ENCODE data around the gene LMTK3.
A peak's percentile ranks its signal among the peaks of the same experiment; 100 is the strongest.

Gene LMTK3

DNA sequence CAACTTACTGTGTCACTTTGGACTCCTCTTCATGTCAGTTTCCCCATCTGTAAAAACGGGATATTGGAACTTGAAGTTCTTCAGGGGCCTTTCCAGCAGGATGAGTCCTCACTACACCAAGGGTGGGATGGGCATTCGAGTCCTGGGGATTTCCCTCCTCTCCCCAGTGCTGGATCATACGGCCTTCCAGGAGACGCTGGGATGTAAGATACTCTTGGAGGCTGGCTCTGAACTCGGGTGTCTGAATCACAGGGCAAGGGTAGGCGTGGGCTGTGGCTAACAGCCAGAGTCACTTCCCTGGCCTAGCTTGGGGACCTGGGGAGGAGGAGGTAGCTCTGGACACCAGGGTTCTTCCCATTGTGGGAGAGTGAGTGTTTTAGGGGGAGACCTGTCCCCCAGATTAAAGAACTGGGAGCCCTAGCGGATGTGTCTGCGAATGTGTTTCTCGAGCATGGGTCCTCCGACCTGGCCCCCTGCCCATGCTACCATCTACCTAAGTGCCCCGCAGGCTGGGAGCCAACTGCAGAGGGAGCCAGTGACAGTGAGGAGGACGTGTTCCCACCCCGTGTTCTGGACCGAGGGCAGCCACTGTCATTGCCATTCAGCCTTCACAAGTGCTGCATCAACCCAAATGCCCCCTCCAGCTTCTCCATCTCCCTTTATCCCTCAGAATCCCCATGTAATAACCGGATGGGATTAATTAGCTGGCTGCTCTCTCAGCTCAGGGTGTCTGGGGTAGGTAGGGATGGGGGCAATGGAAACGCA, 44.9 kb downstream of the LMTK3 start:
- no peak for FAIRE-seq
- DNase-seq (ENCODE audit: insufficient read length, low spot score) = no peak
- TF ChIP-seq SPI1 (IDR thresholded peaks at IDR 0.05; ENCODE audit: low read depth, low read length) (no peak), POU2F2 (IDR thresholded peaks at IDR 0.05; ENCODE audit: low read depth, low read length) (no peak), POLR2AphosphoS5 (IDR thresholded peaks at IDR 0.05; ENCODE audit: low read depth, low read length) (no peak), POLR2A (IDR thresholded peaks at IDR 0.05; ENCODE audit: low read depth, low read length) (no peak), PAX5 (IDR thresholded peaks at IDR 0.05; ENCODE audit: insufficient read depth, low read length, severe bottlenecking) (no peak), TAF1 (IDR thresholded peaks at IDR 0.05; ENCODE audit: low read depth, low read length) (no peak)

DNA sequence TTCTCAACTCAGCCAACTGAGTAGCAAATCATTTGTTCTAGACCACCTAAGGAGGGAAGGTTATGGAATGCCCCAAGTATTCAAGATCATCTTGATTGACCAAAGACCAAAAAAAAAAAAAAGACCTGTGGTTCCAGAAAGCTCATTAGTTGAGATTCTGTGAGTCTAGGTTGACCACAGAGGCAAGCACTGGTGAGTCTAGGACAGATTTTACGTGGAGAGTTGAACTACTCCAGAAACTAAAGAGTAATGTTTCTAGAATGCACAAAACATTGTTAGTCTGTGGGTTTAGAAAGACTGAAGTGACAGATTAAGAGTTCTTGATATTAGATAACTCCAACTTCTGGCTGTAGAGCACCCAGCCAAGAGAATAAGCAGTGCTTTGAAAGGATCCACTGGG, 46.4 kb downstream of the LMTK3 start:
- TF ChIP-seq SPI1 (IDR thresholded peaks at IDR 0.05; ENCODE audit: low read depth, low read length) (no peak), POLR2A (IDR thresholded peaks at IDR 0.05; ENCODE audit: low read depth, low read length) (no peak), POU2F2 (IDR thresholded peaks at IDR 0.05; ENCODE audit: low read depth, low read length) (no peak), POLR2AphosphoS5 (IDR thresholded peaks at IDR 0.05; ENCODE audit: low read depth, low read length) (no peak), TAF1 (IDR thresholded peaks at IDR 0.05; ENCODE audit: low read depth, low read length) (no peak), PAX5 (IDR thresholded peaks at IDR 0.05; ENCODE audit: insufficient read depth, low read length, severe bottlenecking) (no peak)
- no peak for FAIRE-seq
- no peak for DNase-seq (ENCODE audit: insufficient read length, low spot score)

DNA sequence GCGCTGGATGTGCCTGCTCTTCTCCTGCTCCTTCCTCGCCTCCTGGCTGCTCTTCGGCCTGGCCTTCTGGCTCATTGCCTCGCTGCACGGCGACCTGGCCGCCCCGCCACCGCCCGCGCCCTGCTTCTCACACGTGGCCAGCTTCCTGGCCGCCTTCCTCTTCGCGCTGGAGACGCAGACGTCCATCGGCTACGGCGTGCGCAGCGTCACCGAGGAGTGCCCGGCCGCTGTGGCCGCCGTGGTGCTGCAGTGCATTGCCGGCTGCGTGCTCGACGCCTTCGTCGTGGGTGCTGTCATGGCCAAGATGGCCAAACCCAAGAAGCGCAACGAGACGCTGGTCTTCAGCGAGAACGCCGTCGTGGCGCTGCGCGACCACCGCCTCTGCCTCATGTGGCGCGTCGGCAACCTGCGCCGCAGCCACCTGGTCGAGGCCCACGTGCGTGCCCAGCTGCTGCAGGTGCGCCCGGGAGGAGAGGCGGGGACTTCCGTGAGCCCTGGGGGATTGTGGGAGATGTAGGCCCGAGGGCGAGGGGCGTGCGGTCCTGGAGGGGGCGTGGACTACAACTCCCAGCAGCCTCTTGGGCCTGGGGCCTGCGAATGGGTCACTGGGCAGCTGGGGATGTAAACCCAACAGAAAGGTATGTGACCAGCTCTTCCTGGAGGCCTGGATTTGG, 49.5 kb downstream of the LMTK3 start:
- FAIRE-seq = peak; percentile 31
- no peak for TF ChIP-seq POLR2A (IDR thresholded peaks at IDR 0.05; ENCODE audit: low read depth, low read length)
- TF ChIP-seq TAF1 (IDR thresholded peaks at IDR 0.05; ENCODE audit: low read depth, low read length) = no peak
- TF ChIP-seq POU2F2 (IDR thresholded peaks at IDR 0.05; ENCODE audit: low read depth, low read length) = no peak
- TF ChIP-seq SPI1 (IDR thresholded peaks at IDR 0.05; ENCODE audit: low read depth, low read length) = no peak
- no peak for TF ChIP-seq POLR2AphosphoS5 (IDR thresholded peaks at IDR 0.05; ENCODE audit: low read depth, low read length)
- no peak for DNase-seq (ENCODE audit: insufficient read length, low spot score)

DNA sequence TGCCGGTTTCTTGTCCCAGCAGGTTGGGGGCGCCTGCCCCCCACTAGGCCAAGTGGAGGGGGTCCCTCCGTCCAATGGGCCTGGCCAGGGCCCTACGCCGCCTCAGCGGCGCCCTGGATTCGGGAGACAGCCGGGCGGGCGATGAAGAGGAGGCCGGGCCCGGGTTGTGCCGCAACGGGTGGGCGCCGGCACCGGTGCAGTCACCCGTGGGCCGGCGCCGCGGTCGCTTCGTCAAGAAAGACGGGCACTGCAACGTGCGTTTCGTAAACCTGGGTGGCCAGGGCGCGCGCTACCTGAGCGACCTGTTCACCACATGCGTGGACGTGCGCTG, 50.0 kb downstream of the LMTK3 start:
- no peak for TF ChIP-seq SPI1 (IDR thresholded peaks at IDR 0.05; ENCODE audit: low read depth, low read length)
- TF ChIP-seq POU2F2 (IDR thresholded peaks at IDR 0.05; ENCODE audit: low read depth, low read length) = no peak
- no peak for TF ChIP-seq TAF1 (IDR thresholded peaks at IDR 0.05; ENCODE audit: low read depth, low read length)
- FAIRE-seq (no peak), DNase-seq (ENCODE audit: insufficient read length, low spot score) (no peak)

DNA sequence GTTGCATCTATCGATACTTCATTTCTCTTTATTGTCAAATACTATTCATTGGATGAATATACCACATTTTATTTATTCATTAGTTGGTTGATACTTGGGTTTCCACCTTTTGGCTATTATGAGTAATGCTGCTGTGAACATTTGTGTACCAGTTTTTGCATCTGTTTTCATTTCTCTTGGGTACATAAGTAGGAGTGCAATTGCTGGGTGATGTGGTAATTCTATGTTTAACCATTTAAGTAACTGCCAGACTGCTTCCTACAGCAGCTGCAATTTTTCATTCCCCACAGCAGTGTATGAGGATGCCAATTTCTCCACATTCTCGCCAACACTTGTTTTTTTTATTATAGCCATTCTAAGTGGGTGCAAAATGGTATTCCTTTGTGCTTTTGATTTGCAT, 53.6 kb downstream of the LMTK3 start:
- TF ChIP-seq SPI1 (IDR thresholded peaks at IDR 0.05; ENCODE audit: low read depth, low read length) (no peak), TAF1 (IDR thresholded peaks at IDR 0.05; ENCODE audit: low read depth, low read length) (no peak), POU2F2 (IDR thresholded peaks at IDR 0.05; ENCODE audit: low read depth, low read length) (no peak), POLR2A (IDR thresholded peaks at IDR 0.05; ENCODE audit: low read depth, low read length) (no peak), POLR2AphosphoS5 (IDR thresholded peaks at IDR 0.05; ENCODE audit: low read depth, low read length) (no peak), PAX5 (IDR thresholded peaks at IDR 0.05; ENCODE audit: insufficient read depth, low read length, severe bottlenecking) (no peak)
- FAIRE-seq (peak; percentile 50), DNase-seq (ENCODE audit: insufficient read length, low spot score) (no peak)

DNA sequence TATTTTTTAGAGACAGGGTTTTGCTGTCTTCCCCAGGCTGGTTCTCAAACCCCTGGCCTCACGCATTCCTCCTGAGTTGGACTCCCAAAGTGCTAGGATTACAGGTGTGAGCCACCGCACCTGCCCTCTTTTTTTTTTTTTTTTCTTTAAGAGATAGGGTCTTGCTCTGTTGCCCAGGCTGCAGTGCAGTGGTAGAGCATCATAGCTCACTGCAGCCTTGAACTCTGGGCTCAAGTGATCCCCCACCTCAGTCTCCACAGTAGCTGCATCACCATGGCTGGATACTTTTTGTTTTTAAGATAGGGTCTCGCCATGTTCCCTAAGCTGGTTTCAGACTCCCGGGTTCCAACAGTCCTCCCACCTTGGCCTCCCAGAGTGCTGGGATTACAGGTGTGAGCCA, 54.8 kb downstream of the LMTK3 start:
- TF ChIP-seq TAF1 (IDR thresholded peaks at IDR 0.05; ENCODE audit: low read depth, low read length) = no peak
- TF ChIP-seq POU2F2 (IDR thresholded peaks at IDR 0.05; ENCODE audit: low read depth, low read length) = no peak
- no peak for TF ChIP-seq POLR2A (IDR thresholded peaks at IDR 0.05; ENCODE audit: low read depth, low read length)
- TF ChIP-seq PAX5 (IDR thresholded peaks at IDR 0.05; ENCODE audit: insufficient read depth, low read length, severe bottlenecking) = no peak
- no peak for TF ChIP-seq SPI1 (IDR thresholded peaks at IDR 0.05; ENCODE audit: low read depth, low read length)
- no peak for TF ChIP-seq POLR2AphosphoS5 (IDR thresholded peaks at IDR 0.05; ENCODE audit: low read depth, low read length)
- FAIRE-seq = no peak
- DNase-seq (ENCODE audit: insufficient read length, low spot score) = no peak

DNA sequence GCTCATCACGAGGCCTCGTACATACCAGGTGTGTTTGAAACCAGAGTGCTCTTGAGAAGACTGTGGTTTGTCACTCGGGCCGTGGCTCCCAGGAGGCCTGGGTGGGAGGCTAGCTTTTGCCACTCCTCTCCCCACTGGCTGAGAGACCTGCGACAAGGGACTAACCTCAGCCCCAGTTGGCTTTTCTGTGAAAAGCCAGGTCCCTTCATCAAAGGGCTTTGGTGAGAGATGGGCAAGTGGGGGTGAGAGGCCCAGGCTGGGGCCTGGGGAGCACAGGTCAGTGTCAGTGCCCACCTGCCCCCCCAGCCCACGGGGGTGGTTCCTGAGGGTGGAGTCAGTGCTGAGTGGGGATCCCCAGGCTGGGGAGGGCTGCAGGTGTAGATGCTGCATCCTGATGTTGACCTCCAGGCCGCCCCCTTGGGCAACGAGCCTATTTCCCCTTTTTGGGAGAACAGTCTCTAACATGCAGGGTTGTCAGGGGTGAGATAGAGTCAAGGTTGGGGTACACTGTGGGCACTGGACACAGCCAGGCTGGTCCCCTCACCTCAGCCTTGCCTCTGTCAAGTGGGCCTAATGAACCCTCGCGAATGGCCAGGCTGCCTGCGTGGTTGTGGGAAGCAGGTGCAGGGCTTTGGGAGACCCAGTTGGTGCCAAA, 55.6 kb downstream of the LMTK3 start:
- FAIRE-seq = no peak
- TF ChIP-seq SPI1 (IDR thresholded peaks at IDR 0.05; ENCODE audit: low read depth, low read length) (no peak), POLR2A (IDR thresholded peaks at IDR 0.05; ENCODE audit: low read depth, low read length) (0 out of 2 replicates have a peak, but pooled peaks have one; percentile 8), POLR2AphosphoS5 (IDR thresholded peaks at IDR 0.05; ENCODE audit: low read depth, low read length) (0 out of 2 replicates have a peak, but pooled peaks have one; percentile 27)
- no peak for DNase-seq (ENCODE audit: insufficient read length, low spot score)

DNA sequence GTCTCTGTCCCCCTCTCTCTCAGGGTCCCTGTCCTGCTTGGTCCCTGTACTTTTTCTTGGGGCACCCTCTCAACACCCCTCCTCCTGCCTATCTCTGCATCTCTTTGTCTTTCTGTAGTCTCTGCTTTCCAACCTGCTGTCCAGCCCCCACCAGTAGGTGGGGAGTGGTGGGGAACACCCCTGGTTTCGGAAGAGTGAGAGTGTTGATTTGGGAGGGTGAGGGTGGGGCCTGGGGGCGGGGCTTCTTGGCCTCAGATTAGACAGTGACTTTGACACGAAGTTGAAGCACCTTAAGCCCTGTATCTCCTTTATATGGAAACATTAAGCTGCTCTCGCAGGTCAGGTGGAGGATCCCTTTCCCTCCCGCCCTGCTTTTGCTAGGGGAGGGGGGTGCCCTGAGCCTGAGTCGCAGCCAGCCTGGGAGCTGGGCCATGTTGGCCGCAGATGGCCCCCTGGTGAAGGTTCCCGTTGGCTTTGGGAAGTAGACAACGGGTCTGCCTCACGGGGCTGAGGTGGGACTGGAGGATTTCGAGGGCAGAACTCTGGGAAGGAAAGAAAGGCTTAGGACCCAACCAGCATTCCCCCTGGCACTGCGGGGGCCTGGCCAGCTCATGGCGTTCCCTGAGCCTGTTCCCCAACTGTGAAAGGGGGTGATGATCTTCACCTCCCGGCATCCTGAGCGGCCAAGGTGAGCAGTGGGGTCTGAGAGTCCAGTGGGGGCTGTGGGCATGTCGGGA, 56.3 kb downstream of the LMTK3 start, which contains the start of gene KCNJ14:
Gene KCNJ14, plus strand, starts transcription at position 404 of the 737 bp plus-strand sequence. CDS start 6,151 bp downstream, outside the sequence.
- TF ChIP-seq POLR2A (IDR thresholded peaks at IDR 0.05; ENCODE audit: low read depth, low read length) = no peak
- TF ChIP-seq PAX5 (IDR thresholded peaks at IDR 0.05; ENCODE audit: insufficient read depth, low read length, severe bottlenecking) = no peak
- TF ChIP-seq TAF1 (IDR thresholded peaks at IDR 0.05; ENCODE audit: low read depth, low read length) = no peak
- TF ChIP-seq POU2F2 (IDR thresholded peaks at IDR 0.05; ENCODE audit: low read depth, low read length) = no peak
- TF ChIP-seq SPI1 (IDR thresholded peaks at IDR 0.05; ENCODE audit: low read depth, low read length) = no peak
- TF ChIP-seq POLR2AphosphoS5 (IDR thresholded peaks at IDR 0.05; ENCODE audit: low read depth, low read length) = no peak
- no peak for FAIRE-seq
- DNase-seq (ENCODE audit: insufficient read length, low spot score) = no peak

DNA sequence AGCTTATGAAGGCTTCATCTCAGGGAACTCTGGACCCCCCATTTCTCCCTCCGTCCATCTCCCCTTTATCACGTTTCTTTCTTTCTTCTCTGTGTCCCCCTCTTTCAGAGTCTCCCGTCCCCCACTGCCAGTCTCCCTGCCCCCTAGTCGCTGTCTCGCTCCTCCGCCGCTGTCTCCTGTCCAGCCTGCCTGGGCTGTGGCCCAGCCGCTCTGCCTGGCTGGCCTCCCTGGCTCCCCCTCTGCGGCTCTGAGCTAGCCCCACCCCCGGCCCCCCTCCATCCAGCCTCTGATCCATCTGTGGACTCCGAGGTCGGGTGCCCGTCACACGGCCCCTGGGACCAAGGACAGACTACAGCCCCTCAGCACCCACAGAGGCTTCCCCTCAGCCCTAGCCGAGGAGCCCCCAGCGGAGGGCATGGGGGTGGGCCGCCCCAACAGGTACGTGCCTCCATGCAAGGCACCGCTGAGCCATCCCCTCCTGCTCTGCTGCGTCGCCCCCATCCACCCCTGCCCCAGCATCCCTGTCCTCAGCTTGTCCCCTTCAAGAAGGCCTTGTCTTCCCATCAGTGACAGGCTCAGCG, 57.4 kb downstream of the LMTK3 start:
- FAIRE-seq (no peak), DNase-seq (ENCODE audit: insufficient read length, low spot score) (no peak)
- TF ChIP-seq POU2F2 (IDR thresholded peaks at IDR 0.05; ENCODE audit: low read depth, low read length) = no peak
- TF ChIP-seq POLR2A (IDR thresholded peaks at IDR 0.05; ENCODE audit: low read depth, low read length) = no peak
- TF ChIP-seq SPI1 (IDR thresholded peaks at IDR 0.05; ENCODE audit: low read depth, low read length) = no peak
- no peak for TF ChIP-seq POLR2AphosphoS5 (IDR thresholded peaks at IDR 0.05; ENCODE audit: low read depth, low read length)
- TF ChIP-seq PAX5 (IDR thresholded peaks at IDR 0.05; ENCODE audit: insufficient read depth, low read length, severe bottlenecking) = no peak
- no peak for TF ChIP-seq TAF1 (IDR thresholded peaks at IDR 0.05; ENCODE audit: low read depth, low read length)
